Measurements from ENCODE around the gene ADGRL3. TPM values are rescaled to one million over a fixed set of nuclear protein-coding genes. Genes with fewer than 3 reads are reported as not detected.

The ADGRL3 gene
- total RNA-seq, 2 experiments from 2014 or later, result not detected

- Histone ChIP-seq H3K79me2 (ENCODE audit: insufficient read depth, low read depth, low read length) (no peaks in the 10 kb centered on the region), H2AFZ (ENCODE audit: low read length) (no peak overlapping the region), H3K4me3 (ENCODE audit: low read depth, low read length, poor library complexity, severe bottlenecking) (no peak overlapping the region), H3K4me1 (ENCODE audit: insufficient read depth, low read length, poor library complexity, severe bottlenecking) (no peaks in the 10 kb centered on the region), H3K36me3 (ENCODE audit: insufficient read depth, low read length) (no peaks in the 10 kb centered on the region), H3K4me2 (ENCODE audit: low read length) (no peak overlapping the region), H3K9me2 (ENCODE audit: insufficient read depth, low read length) (no peaks in the 10 kb centered on the region), H4K20me1 (ENCODE audit: insufficient read depth, low read length) (no peaks in the 10 kb centered on the region), H3K9me3 (ENCODE audit: low read length) (no peaks in the 10 kb centered on the region), H3K27ac (ENCODE audit: low read depth, low read length, poor library complexity, severe bottlenecking) (no peak overlapping the region)
- ChIA-PET CTCF (ENCODE audit: unreplicated experiment) (no interaction called here), POLR2A (no interaction called here)
- BruUV-seq (replicated peaks), result no TSS peak
- no peak for DNase-seq (ENCODE audit: low spot score)
- TF ChIP-seq, protein P1, sequence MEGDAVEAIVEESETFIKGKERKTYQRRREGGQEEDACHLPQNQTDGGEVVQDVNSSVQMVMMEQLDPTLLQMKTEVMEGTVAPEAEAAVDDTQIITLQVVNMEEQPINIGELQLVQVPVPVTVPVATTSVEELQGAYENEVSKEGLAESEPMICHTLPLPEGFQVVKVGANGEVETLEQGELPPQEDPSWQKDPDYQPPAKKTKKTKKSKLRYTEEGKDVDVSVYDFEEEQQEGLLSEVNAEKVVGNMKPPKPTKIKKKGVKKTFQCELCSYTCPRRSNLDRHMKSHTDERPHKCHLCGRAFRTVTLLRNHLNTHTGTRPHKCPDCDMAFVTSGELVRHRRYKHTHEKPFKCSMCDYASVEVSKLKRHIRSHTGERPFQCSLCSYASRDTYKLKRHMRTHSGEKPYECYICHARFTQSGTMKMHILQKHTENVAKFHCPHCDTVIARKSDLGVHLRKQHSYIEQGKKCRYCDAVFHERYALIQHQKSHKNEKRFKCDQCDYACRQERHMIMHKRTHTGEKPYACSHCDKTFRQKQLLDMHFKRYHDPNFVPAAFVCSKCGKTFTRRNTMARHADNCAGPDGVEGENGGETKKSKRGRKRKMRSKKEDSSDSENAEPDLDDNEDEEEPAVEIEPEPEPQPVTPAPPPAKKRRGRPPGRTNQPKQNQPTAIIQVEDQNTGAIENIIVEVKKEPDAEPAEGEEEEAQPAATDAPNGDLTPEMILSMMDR (conservative IDR thresholded peaks at IDR 0.05; ENCODE audit: low read length), result no peak
- TF ChIP-seq EZH2phosphoT487 (IDR thresholded peaks at IDR 0.05; ENCODE audit: borderline replicate concordance, low read depth, low read length), result no peak
- intact Hi-C loops (cut with micrococcal nuclease; ENCODE audit: unreplicated experiment), result no loop called here
Measured at GRCh38 chr4:62004881-62005280, 804.8 kb downstream of the ADGRL3 start.

GRCh38 chr4:62006108-62006507, 806.0 kb downstream of the ADGRL3 start:
- no peaks in the 10 kb centered on the region for H3K9me3 ChIP-seq (ENCODE audit: low read length)
- no peaks in the 10 kb centered on the region for H4K20me1 ChIP-seq (ENCODE audit: insufficient read depth, low read length)
- no peak for DNase-seq (ENCODE audit: low spot score)
- intact Hi-C loops (cut with micrococcal nuclease; ENCODE audit: unreplicated experiment), result no loop called here
- CTCF ChIA-PET (ENCODE audit: unreplicated experiment), result no interaction called here
- POLR2A ChIA-PET, result no interaction called here
- TF ChIP-seq, protein P1 (conservative IDR thresholded peaks at IDR 0.05; ENCODE audit: low read length), result no peak
- no peak for TF ChIP-seq EZH2phosphoT487 (IDR thresholded peaks at IDR 0.05; ENCODE audit: borderline replicate concordance, low read depth, low read length)
- H3K79me2 ChIP-seq (ENCODE audit: insufficient read depth, low read depth, low read length), result no peaks in the 10 kb centered on the region
- BruUV-seq (replicated peaks), result no TSS peak
- no peak overlapping the region for H3K4me3 ChIP-seq (ENCODE audit: low read depth, low read length, poor library complexity, severe bottlenecking)
- no peaks in the 10 kb centered on the region for H3K4me1 ChIP-seq (ENCODE audit: insufficient read depth, low read length, poor library complexity, severe bottlenecking)
- H3K36me3 ChIP-seq (ENCODE audit: insufficient read depth, low read length), result no peaks in the 10 kb centered on the region
- no peaks in the 10 kb centered on the region for H3K9me2 ChIP-seq (ENCODE audit: insufficient read depth, low read length)
- H3K4me2 ChIP-seq (ENCODE audit: low read length), result no peak overlapping the region
- H2AFZ ChIP-seq (ENCODE audit: low read length), result no peak overlapping the region
- no peak overlapping the region for H3K27ac ChIP-seq (ENCODE audit: low read depth, low read length, poor library complexity, severe bottlenecking)

- POLR2A ChIA-PET, result interaction anchor here (1.2 kb wide), 1 partner anchor 11 kb away, joined by 3 read pairs; no protein-coding TSS in a partner anchor
- CTCF ChIA-PET (ENCODE audit: unreplicated experiment), result no interaction called here
- H3K79me2 ChIP-seq (ENCODE audit: insufficient read depth, low read depth, low read length), result no peaks in the 10 kb centered on the region
- BruUV-seq (replicated peaks), result no TSS peak
- no peaks in the 10 kb centered on the region for H4K20me1 ChIP-seq (ENCODE audit: insufficient read depth, low read length)
- no peaks in the 10 kb centered on the region for H3K36me3 ChIP-seq (ENCODE audit: insufficient read depth, low read length)
- no peaks in the 10 kb centered on the region; the same call in 1 of the 2 replicates for H3K9me3 ChIP-seq (ENCODE audit: low read length)
- H3K4me2 ChIP-seq (ENCODE audit: low read length), result no peak overlapping the region
- no peaks in the 10 kb centered on the region for H3K4me1 ChIP-seq (ENCODE audit: insufficient read depth, low read length, poor library complexity, severe bottlenecking)
- H2AFZ ChIP-seq (ENCODE audit: low read length), result no peak overlapping the region
- TF ChIP-seq EZH2phosphoT487 (IDR thresholded peaks at IDR 0.05; ENCODE audit: borderline replicate concordance, low read depth, low read length), result no peak
- TF ChIP-seq, protein P1 (conservative IDR thresholded peaks at IDR 0.05; ENCODE audit: low read length), result no peak
- H3K4me3 ChIP-seq (ENCODE audit: low read depth, low read length, poor library complexity, severe bottlenecking), result no peak overlapping the region
- no peak for DNase-seq (ENCODE audit: low spot score)
- no peaks in the 10 kb centered on the region for H3K9me2 ChIP-seq (ENCODE audit: insufficient read depth, low read length)
- H3K27ac ChIP-seq (ENCODE audit: low read depth, low read length, poor library complexity, severe bottlenecking), result no peak overlapping the region
- intact Hi-C loops (cut with micrococcal nuclease; ENCODE audit: unreplicated experiment), result no loop called here
Measured at GRCh38 chr4:62015043-62015739, 815.1 kb downstream of the ADGRL3 start.

All from OCI-LY7 (cell line).